ENCODE results near the gene SGCD.

DNA sequence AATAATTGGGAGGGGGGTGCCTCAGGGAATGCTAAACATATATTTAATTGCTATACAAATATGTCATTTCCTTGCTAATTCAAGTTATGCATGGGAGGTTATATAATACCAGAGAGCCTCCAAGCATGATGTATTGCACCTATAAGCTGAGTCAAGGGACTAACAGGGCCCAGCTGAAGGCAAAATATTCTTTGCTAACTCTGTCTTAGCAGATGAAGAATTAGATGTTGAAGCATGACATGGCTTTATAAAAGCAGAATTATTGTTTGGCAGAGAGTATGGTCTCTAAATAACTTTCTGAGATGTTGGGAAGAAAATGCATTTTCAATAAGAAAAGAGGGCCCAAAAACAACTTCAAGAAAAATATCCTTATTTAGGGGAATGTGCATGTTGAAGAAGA is 60.4 kb downstream of the SGCD start:
- TF ChIP-seq L3MBTL2 (IDR thresholded peaks at IDR 0.05): no peak
- no peak for TF ChIP-seq HIVEP1 (CRISPR knock-in tag; IDR thresholded peaks at IDR 0.05)
